IPS-15b (cell line): ENCODE data around the gene TRIM8.

Experiments
- H3K27me3 ChIP-seq: one replicate; pipeline ENCODE4 v1.6.1; 2013; ENCODE audit warnings: low read length; ENCODE audit not compliant: control insufficient read depth, insufficient read depth
- H3K36me3 ChIP-seq: one replicate; pipeline ENCODE4 v1.6.1; 2013; ENCODE audit warnings: low read length; ENCODE audit not compliant: control insufficient read depth, insufficient read depth
- H3K4me1 ChIP-seq: one replicate; pipeline ENCODE4 v1.6.1; 2013; ENCODE audit warnings: mild to moderate bottlenecking, low read length; ENCODE audit not compliant: control insufficient read depth, insufficient read depth
- H3K4me3 ChIP-seq: one replicate; pipeline ENCODE4 v1.5.1; 2013; ENCODE audit warnings: low read depth, low read length
- H3K9ac ChIP-seq: one replicate; pipeline ENCODE4 v1.6.1; 2013; ENCODE audit warnings: low read depth, mild to moderate bottlenecking, low read length
- H3K9me3 ChIP-seq: one replicate; pipeline ENCODE4 v1.6.1; 2013; ENCODE audit warnings: mild to moderate bottlenecking, low read length; ENCODE audit not compliant: control insufficient read depth, insufficient read depth

The TRIM8 gene

DNA sequence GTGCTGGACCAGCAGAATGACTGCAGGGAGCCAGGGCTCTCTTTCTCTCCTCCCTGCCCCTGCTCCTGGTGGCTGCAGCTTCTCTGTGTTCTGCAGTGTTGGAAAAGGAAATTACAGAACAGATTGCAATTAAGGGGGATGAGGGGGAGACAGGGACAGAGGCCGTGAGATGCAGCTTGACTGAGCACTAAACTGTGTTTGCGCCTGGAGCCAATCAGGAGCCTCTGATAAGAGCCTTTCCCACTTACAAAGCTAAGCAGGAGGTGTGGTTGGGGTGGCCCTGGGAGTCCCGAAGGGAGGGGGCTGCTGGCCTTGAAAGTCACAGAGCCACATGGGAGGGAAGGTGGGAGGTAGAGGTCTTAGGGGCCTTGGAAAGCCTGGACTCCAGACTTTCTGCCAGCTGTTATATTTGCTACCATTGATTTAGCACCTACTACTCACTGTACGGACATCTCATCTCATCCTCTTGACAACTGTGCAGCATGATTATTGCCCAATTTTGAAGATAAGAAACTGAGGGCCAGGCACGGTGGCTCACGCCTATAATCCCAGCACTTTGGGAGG lies 26.7 kb downstream of the TRIM8 start:
- Histone ChIP-seq H3K4me1 (peaks cover 27% of the 10 kb centered on the region), H3K9ac (no peak overlapping the region), H3K36me3 (no peaks in the 10 kb centered on the region), H3K9me3 (no peaks in the 10 kb centered on the region), H3K4me3 (no peak overlapping the region), H3K27me3 (no peaks in the 10 kb centered on the region)

- peaks cover 44% of the 10 kb centered on the region for H3K4me1 ChIP-seq
- H3K4me3 ChIP-seq, result no peak overlapping the region
- no peaks in the 10 kb centered on the region for H3K36me3 ChIP-seq
- no peak overlapping the region for H3K9ac ChIP-seq
- H3K27me3 ChIP-seq, result no peaks in the 10 kb centered on the region
- no peaks in the 10 kb centered on the region for H3K9me3 ChIP-seq
These were observed 29.0 kb downstream of the TRIM8 start for GRCh38 chr10:102673236-102673818.

DNA sequence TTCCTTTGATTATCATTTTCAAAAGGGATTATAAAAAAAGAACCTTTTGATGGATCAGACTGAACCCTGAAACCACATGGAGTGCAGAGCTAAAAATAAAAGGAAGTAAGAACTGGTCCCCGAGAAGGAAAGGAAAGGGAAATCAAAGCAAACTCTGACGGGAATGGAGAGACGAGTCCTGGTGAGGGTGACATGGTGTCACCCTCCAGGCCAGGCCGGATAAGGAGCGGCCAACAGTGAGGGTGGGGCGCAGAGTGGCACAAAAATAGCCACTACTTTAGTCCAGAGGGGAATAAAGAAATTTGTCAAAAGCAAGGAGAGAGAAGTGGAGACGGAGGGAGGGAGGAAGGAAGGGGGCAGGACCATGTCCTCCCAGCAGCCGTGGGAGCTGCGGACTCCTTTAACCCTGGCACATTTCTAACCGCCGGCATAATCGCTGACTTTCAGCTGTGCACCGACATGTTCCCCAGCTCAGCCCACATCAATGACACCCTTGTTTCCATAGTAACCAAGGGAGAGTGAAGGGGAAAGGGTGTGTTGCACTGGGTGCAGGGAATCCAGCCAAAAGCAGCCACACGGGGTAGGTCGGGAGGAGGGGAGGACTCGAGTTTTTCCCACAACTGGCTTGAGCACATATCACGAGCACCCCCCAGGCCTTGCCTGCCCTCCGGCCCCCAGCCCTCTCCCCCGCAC lies 29.7 kb downstream of the TRIM8 start:
- H3K9ac ChIP-seq, result no peak overlapping the region
- peaks cover 48% of the 10 kb centered on the region for H3K4me1 ChIP-seq
- no peaks in the 10 kb centered on the region for H3K27me3 ChIP-seq
- no peak overlapping the region for H3K4me3 ChIP-seq
- no peaks in the 10 kb centered on the region for H3K36me3 ChIP-seq
- no peaks in the 10 kb centered on the region for H3K9me3 ChIP-seq

DNA sequence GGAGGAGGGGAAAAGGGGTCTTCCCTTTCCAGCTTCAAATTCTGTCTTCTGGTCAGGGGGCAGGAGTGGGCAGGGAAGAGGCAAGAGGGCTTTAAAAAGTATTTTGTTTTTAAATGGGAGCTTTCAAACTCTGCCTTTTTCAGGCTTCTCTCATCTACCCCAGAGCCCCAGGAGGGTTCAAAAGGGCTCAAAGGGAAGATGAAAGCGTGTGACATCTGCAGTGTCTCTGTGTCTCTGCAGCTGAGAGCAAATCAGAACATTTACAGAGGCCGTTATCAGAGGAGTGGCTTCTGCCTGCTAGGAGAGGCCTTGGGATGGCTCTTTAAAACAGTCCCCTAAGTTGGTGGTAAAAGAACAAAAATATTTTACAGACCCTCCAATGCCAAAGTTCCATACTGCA lies 30.3 kb downstream of the TRIM8 start:
- H3K4me1 ChIP-seq, result peaks cover 48% of the 10 kb centered on the region
- H3K4me3 ChIP-seq, result no peak overlapping the region
- H3K9me3 ChIP-seq, result no peaks in the 10 kb centered on the region
- H3K27me3 ChIP-seq, result no peaks in the 10 kb centered on the region
- H3K9ac ChIP-seq, result no peak overlapping the region
- no peaks in the 10 kb centered on the region for H3K36me3 ChIP-seq

DNA sequence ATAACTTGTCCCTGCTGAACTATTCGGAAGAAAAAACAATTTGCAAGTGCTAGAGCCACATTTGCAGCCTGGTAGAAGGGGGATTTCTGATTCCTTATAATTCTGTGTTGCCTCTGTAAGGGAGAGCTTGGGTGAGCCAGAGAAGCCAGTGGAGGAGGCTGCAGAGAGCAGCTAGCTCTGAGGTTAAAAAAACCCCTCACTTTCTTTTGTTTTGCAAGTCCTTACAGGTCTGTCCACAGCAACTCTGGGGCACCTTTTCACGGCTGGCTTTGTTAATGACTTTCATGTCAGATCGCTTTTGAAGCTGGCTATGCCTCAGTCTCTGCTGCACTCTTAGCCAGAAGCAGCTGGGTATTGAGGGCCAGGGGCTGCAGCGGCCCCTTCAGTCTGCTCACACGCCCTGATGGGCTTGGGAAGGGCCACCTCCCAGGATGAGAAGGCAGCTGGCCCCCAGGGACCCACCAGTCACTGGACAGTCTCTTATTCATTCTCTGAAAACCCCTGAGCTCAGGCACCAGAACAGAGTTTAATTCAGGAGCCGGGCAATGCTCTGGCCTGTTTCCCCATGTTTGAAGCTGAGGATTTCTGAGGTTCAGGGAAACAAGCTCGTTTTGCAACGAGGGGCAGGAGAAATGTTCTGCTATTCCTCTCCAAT lies 30.9 kb downstream of the TRIM8 start:
- no peak overlapping the region for H3K4me3 ChIP-seq

DNA sequence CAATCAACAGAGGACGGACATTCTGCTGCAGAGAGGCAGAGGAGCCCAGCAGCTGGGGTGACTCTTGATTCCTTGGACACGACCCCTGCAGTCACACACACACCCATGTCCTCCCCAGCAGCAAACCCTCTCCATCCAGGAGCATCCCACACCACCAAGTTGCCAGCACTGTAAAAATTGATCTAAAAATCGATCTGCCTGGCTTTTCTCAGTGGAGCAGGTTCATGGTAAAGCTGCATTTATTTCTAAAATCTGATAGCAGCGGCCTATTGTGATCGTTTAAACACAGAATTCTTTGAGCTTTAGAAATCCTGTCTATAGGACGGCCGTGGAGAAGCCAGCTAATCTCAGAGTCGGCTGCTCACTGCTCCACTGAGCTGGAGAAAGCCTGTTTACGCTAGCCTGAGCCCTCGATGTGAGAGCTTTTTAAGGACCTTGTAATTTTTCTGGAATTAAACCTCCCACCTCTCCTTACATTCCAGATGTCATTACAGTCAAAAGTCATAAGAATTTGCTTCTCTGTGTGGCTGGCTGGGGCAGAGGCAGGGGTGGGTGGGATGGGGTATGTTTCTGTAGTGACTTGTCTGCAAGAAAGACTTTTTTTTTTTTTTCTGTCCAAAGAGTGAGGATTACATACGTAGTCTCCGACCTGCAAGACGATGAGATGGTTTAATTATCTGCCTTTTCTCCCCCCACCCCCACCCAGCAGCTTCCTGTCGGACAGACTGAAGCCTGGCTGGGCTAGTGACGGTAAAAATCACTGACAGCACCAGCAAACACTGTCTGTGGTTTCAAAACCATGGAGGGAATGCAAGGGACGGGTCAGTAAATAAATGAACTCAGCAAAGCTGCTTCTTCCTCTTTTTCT lies 31.6 kb downstream of the TRIM8 start:
- Histone ChIP-seq H3K36me3 (no peaks in the 10 kb centered on the region), H3K9me3 (no peaks in the 10 kb centered on the region), H3K27me3 (no peaks in the 10 kb centered on the region), H3K4me3 (no peak overlapping the region), H3K4me1 (peaks cover 37% of the 10 kb centered on the region), H3K9ac (no peak overlapping the region)

More for the DNA sequence above, 30.9 kb downstream of the TRIM8 start:
- no peaks in the 10 kb centered on the region for H3K36me3 ChIP-seq
- H3K9me3 ChIP-seq, result no peaks in the 10 kb centered on the region
- no peaks in the 10 kb centered on the region for H3K27me3 ChIP-seq
- H3K4me1 ChIP-seq, result peaks cover 45% of the 10 kb centered on the region
- no peak overlapping the region for H3K9ac ChIP-seq

DNA sequence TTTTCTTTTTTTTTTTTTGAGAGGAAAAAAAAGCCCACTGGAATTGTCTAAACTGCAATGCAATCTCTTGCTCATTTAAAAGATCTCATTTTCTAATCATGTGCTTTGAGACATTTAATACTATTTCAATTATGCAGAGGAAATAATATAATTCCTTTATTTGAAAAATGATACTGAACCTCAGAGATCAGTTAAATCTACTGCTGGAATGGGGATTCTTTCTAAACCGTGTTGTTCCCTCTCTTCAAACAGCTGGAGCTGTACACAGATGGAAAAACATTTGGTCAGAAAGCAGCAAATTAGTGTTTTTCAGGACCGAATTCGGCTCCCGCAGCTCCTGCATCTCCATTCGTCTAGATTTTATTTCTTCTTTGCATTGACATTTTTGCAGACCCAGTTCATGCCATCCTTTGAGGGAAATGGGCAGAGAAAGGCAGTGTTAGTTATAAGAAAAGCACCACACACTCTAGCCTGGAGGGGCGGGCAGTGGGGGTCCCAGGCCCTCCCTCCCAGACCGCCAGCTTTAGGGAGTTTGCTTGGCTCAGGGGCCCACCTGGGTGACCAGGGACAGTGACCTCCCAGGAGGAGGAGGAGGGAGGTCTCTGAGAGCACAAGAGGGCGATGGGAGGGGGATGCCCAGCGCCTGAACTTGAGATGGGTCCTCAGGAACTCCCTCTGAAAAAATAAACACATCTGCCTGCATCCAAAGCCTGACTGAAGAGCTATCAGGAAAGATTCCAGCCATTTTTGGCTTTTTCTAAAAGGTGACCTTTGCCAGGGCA lies 32.4 kb downstream of the TRIM8 start:
- Histone ChIP-seq H3K9ac (no peak overlapping the region), H3K36me3 (no peaks in the 10 kb centered on the region), H3K4me1 (peaks cover 33% of the 10 kb centered on the region), H3K27me3 (no peaks in the 10 kb centered on the region), H3K9me3 (no peaks in the 10 kb centered on the region), H3K4me3 (no peak overlapping the region)

- no peaks in the 10 kb centered on the region for H3K27me3 ChIP-seq
- H3K9ac ChIP-seq, result no peak overlapping the region
- H3K36me3 ChIP-seq, result peaks cover 2% of the 10 kb centered on the region
- H3K4me1 ChIP-seq, result peaks cover 33% of the 10 kb centered on the region
- no peaks in the 10 kb centered on the region for H3K9me3 ChIP-seq
- H3K4me3 ChIP-seq, result no peak overlapping the region
These were observed 33.2 kb downstream of the TRIM8 start for GRCh38 chr10:102677331-102678067.

DNA sequence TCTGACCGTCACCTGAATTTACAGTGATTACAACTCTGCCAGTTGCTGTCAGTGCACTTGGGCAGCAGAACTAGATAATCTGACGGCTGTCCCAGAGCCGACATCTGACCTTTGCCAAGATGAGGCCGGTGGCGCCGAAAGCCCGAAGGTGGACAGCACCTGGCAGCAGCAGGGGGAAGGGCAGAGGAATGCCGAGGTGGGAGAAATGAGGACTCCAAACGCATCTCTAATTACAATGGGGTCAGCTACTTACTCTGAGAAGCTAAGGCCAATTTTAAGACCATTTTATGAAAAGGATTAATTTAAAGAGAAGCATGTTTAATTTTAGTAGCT lies 33.8 kb downstream of the TRIM8 start:
- Histone ChIP-seq H3K27me3 (no peaks in the 10 kb centered on the region), H3K4me1 (peaks cover 33% of the 10 kb centered on the region), H3K9me3 (no peaks in the 10 kb centered on the region), H3K36me3 (peaks cover 2% of the 10 kb centered on the region), H3K9ac (no peak overlapping the region), H3K4me3 (no peak overlapping the region)

- Histone ChIP-seq H3K4me3 (no peak overlapping the region), H3K27me3 (no peaks in the 10 kb centered on the region), H3K9me3 (no peaks in the 10 kb centered on the region), H3K4me1 (peaks cover 33% of the 10 kb centered on the region), H3K9ac (no peak overlapping the region), H3K36me3 (peaks cover 2% of the 10 kb centered on the region)
These were observed 34.6 kb downstream of the TRIM8 start for GRCh38 chr10:102678842-102679289.
